Measurements from ENCODE around the gene MIXL1.

DNA sequence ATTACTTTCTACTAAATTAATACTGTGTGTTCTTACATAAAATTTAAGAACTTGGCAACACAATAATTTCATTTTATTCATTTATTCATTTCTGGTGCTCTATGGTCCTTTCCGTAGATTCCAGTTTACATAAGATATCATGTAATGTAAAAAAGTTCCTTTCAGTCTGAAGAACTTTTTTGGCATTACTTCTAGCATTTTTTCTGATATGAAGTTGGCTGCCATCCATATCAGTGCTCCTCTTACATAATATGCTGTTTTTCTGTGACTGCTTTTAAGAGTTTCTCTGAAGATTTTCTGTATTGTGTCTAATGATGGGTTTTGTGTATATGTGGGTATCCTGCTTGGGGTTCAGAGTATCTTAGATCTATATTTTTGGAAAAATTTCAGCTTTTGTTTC, 50.7 kb downstream of the MIXL1 start:
- TF ChIP-seq, protein P1, sequence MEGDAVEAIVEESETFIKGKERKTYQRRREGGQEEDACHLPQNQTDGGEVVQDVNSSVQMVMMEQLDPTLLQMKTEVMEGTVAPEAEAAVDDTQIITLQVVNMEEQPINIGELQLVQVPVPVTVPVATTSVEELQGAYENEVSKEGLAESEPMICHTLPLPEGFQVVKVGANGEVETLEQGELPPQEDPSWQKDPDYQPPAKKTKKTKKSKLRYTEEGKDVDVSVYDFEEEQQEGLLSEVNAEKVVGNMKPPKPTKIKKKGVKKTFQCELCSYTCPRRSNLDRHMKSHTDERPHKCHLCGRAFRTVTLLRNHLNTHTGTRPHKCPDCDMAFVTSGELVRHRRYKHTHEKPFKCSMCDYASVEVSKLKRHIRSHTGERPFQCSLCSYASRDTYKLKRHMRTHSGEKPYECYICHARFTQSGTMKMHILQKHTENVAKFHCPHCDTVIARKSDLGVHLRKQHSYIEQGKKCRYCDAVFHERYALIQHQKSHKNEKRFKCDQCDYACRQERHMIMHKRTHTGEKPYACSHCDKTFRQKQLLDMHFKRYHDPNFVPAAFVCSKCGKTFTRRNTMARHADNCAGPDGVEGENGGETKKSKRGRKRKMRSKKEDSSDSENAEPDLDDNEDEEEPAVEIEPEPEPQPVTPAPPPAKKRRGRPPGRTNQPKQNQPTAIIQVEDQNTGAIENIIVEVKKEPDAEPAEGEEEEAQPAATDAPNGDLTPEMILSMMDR (IDR thresholded peaks at IDR 0.05), result no peak
- TF ChIP-seq POLR2AphosphoS5 (IDR thresholded peaks at IDR 0.05), result no peak
